IMR-90 (cell line): ENCODE results near the gene MTRFR. TPM values are rescaled to one million over a fixed set of nuclear protein-coding genes. Genes with fewer than 3 reads are reported as not detected.

Source experiments
- ATAC-seq: fragments of 200-7000 bp; cut with Tn5 transposase; 2 replicates; pipeline ENCODE4 v1.9.1; 2020; ENCODE audit warnings: low read depth, mild to moderate bottlenecking, moderate library complexity
- BruUV-seq: library from RNA; stranded (reverse); fragments of 400-500 nt; replicated peaks from 2 replicates; lab custom pipeline; 2021; lab: Mats Ljungman, UMichigan
- CTCF ChIA-PET: fragments of 300-600 bp; formaldehyde crosslinking; extraction: SDS; loops from one replicate; lab custom pipeline; 2021; ENCODE audit warnings: antibody characterized with exemption; lab: Yijun Ruan, JAX
- POLR2A ChIA-PET: fragments of 300-600 bp; sonication (Branson Sonifier 250); formaldehyde crosslinking; loops from one replicate; lab custom pipeline; 2022; ENCODE audit warnings: antibody characterized with exemption; ENCODE audit not compliant: unreplicated experiment; lab: Charles Lee
- DNase-seq: peaks from one replicate; pipeline ENCODE4 v3.0.0; 2013
- H2AFZ ChIP-seq: replicated peaks from 2 replicates; pipeline ENCODE3; 2013; ENCODE audit warnings: low read length, mild to moderate bottlenecking; ENCODE audit not compliant: poor library complexity
- H2AK5ac ChIP-seq: 2 replicates; pipeline ENCODE4 v1.6.1; 2013; ENCODE audit warnings: low read depth, low read length, inconsistent platforms
- H2AK9ac ChIP-seq: replicated peaks from 2 replicates; pipeline ENCODE3; 2013; ENCODE audit warnings: mild to moderate bottlenecking, low read depth, low read length, moderate library complexity; ENCODE audit not compliant: poor library complexity
- H2BK120ac ChIP-seq: 2 replicates; pipeline ENCODE4 v1.6.1; 2013; ENCODE audit warnings: low read depth, low read length, inconsistent platforms
- H2BK15ac ChIP-seq: 3 replicates; pipeline ENCODE4 v1.6.1; 2013; ENCODE audit warnings: low read depth, low read length, inconsistent platforms
- H2BK20ac ChIP-seq: 2 replicates; pipeline ENCODE4 v1.6.1; 2013; ENCODE audit warnings: low read depth, mild to moderate bottlenecking, inconsistent platforms, low read length, moderate library complexity
- H2BK5ac ChIP-seq: 2 replicates; pipeline ENCODE4 v1.6.1; 2013; ENCODE audit warnings: mild to moderate bottlenecking, low read depth, low read length, inconsistent platforms; ENCODE audit not compliant: poor library complexity, severe bottlenecking
- H3K14ac ChIP-seq: replicated peaks from 2 replicates; pipeline ENCODE4 v1.6.1; 2013; ENCODE audit warnings: low read depth, low read length, inconsistent platforms
- H3K18ac ChIP-seq: 2 replicates; pipeline ENCODE4 v1.6.1; 2013; ENCODE audit warnings: low read depth, low read length, control low read depth
- H3K23ac ChIP-seq: 2 replicates; pipeline ENCODE4 v1.6.1; 2013; ENCODE audit warnings: low read depth, low read length, inconsistent platforms
- H3K27ac ChIP-seq: 2 replicates; pipeline ENCODE4 v1.5.1; 2013; ENCODE audit warnings: mild to moderate bottlenecking, control low read depth, low read length; ENCODE audit not compliant: insufficient read depth
- H3K27me3 ChIP-seq: 2 replicates; pipeline ENCODE4 v1.6.1; 2013; ENCODE audit warnings: low read length; ENCODE audit not compliant: control insufficient read depth, insufficient read depth
- H3K36me3 ChIP-seq: 2 replicates; pipeline ENCODE4 v1.6.1; 2013; ENCODE audit warnings: low read length, mixed read lengths; ENCODE audit not compliant: control insufficient read depth, insufficient read depth
- H3K4ac ChIP-seq: 2 replicates; pipeline ENCODE4 v1.6.1; 2013; ENCODE audit warnings: low read depth, low read length, inconsistent platforms
- H3K4me1 ChIP-seq: 2 replicates; pipeline ENCODE4 v1.6.1; 2013; ENCODE audit warnings: low read length, mixed read lengths; ENCODE audit not compliant: control insufficient read depth, insufficient read depth
- H3K4me2 ChIP-seq: 2 replicates; pipeline ENCODE4 v1.6.1; 2013; ENCODE audit warnings: low read depth, mild to moderate bottlenecking, control low read depth, low read length, moderate library complexity
- H3K4me3 ChIP-seq: 2 replicates; pipeline ENCODE4 v1.5.1; 2013; ENCODE audit warnings: low read depth, mild to moderate bottlenecking, control low read depth, low read length, moderate library complexity; ENCODE audit not compliant: insufficient read depth
- H3K56ac ChIP-seq: 2 replicates; pipeline ENCODE4 v1.6.1; 2013; ENCODE audit warnings: low read length, inconsistent platforms; ENCODE audit not compliant: insufficient read depth; ENCODE audit errors: extremely low read depth
- H3K79me1 ChIP-seq, 2 experiments: 2 replicates each; pipeline ENCODE4 v1.6.1; 2013; ENCODE audit warnings: low read length in 2 of 2, inconsistent platforms in 1 of 2, low read depth in 1 of 2
- H3K9ac ChIP-seq: 2 replicates; pipeline ENCODE4 v1.6.1; 2013; ENCODE audit warnings: low read depth, low read length, control low read depth
- H3K9me1 ChIP-seq: 2 replicates; pipeline ENCODE4 v1.6.1; 2013; ENCODE audit warnings: low read length, inconsistent platforms; ENCODE audit not compliant: insufficient read depth
- H3K9me3 ChIP-seq: 2 replicates; pipeline ENCODE4 v1.6.1; 2013; ENCODE audit warnings: low read length; ENCODE audit not compliant: control insufficient read depth, insufficient read depth
- H4K20me1 ChIP-seq: 2 replicates; pipeline ENCODE4 v1.6.1; 2013; ENCODE audit warnings: low read length, inconsistent platforms; ENCODE audit not compliant: insufficient read depth
- H4K5ac ChIP-seq: 2 replicates; pipeline ENCODE4 v1.6.1; 2013; ENCODE audit warnings: mild to moderate bottlenecking, low read depth, low read length, control low read depth
- H4K8ac ChIP-seq, 2 experiments: 2 replicates each; pipeline ENCODE4 v1.6.1; 2013; ENCODE audit warnings: low read depth in 2 of 2, low read length in 2 of 2, control low read depth in 1 of 2, inconsistent platforms in 1 of 2
- H4K91ac ChIP-seq: 2 replicates; pipeline ENCODE4 v1.6.1; 2013; ENCODE audit warnings: low read depth, low read length, inconsistent platforms; ENCODE audit not compliant: insufficient read depth
- CEBPB ChIP-seq: IDR thresholded peaks from 2 replicates; pipeline ENCODE4 v1.6.1; 2012; ENCODE audit warnings: low read depth, low read length, improper control_type of control experiment
- CHD1 ChIP-seq: IDR thresholded peaks from 2 replicates; pipeline ENCODE4 v1.6.1; 2012; ENCODE audit warnings: low read depth, low read length, improper control_type of control experiment
- FOS ChIP-seq: fragments of 150-350 bp; IDR thresholded peaks from 2 replicates; pipeline ENCODE4 v1.6.1; 2016; ENCODE audit warnings: low read depth, low read length
- MXI1 ChIP-seq: IDR thresholded peaks from 2 replicates; pipeline ENCODE4 v1.6.1; 2012; ENCODE audit warnings: low read depth, mild to moderate bottlenecking, low read length, moderate library complexity, borderline replicate concordance
- NFE2L2 ChIP-seq: fragments of 150-350 bp; IDR thresholded peaks from 2 replicates; pipeline ENCODE4 v1.6.1; 2016; ENCODE audit warnings: low read depth, mild to moderate bottlenecking, low read length
- POLR2A ChIP-seq: IDR thresholded peaks from 2 replicates; pipeline ENCODE4 v1.6.1; 2012; ENCODE audit warnings: mild to moderate bottlenecking, low read depth, low read length
- RAD21 ChIP-seq: IDR thresholded peaks from 2 replicates; pipeline ENCODE4 v1.6.1; 2012; ENCODE audit warnings: low read length, improper control_type of control experiment
- RCOR1 ChIP-seq: IDR thresholded peaks from 2 replicates; pipeline ENCODE4 v1.6.1; 2012; ENCODE audit warnings: mild to moderate bottlenecking, low read length, improper control_type of control experiment; ENCODE audit not compliant: insufficient replicate concordance
- RFX5 ChIP-seq: IDR thresholded peaks from 2 replicates; pipeline ENCODE4 v1.8.0; 2012; ENCODE audit warnings: low read depth, mild to moderate bottlenecking, low read length, moderate library complexity
- SMC3 ChIP-seq: fragments of 150-350 bp; IDR thresholded peaks from 2 replicates; pipeline ENCODE4 v1.6.1; 2016; ENCODE audit warnings: low read depth, mild to moderate bottlenecking, antibody characterized with exemption, low read length, moderate library complexity
- WGBS, 2 experiments: methylation state at CpG; one replicate each; pipeline versions ENCODE4 v1.1.5 to v1.1.7; 2013; ENCODE audit warnings: missing lambda C conversion rate in 2 of 2; ENCODE audit not compliant: insufficient read length in 1 of 2; ENCODE audit errors: extremely low coverage in 2 of 2; 5-methylcytosine and 5-hydroxymethylcytosine counted together
- dilution Hi-C: fragments of 300-500 bp; cut with HindIII; formaldehyde crosslinking; loops from one replicate; pipeline ENCODE4 v1.14.3; 2018; ENCODE audit warnings: low sequenced_read_pairs; ENCODE audit not compliant: unreplicated experiment
- in situ Hi-C: fragments of 300-500 bp; cut with MboI; formaldehyde crosslinking; loops from 3 replicates; pipeline ENCODE4 v1.14.3; 2019; ENCODE audit warnings: low sequenced_read_pairs, inconsistent platforms, mixed read lengths
- intact Hi-C: fragments of 100-400 bp; cut with micrococcal nuclease; formaldehyde crosslinking; loops from 2 replicates; pipeline ENCODE4 v1.10.0; 2022
- polyA plus RNA-seq, 3 experiments: library from polyadenylated mRNA; depleted of rRNA; stranded (reverse); fragments of >200 nt; gene quantifications; 2 replicates each; pipeline ENCODE4 v1.2.3, GENCODE V29; 2012; ENCODE audit warnings: low replicate concordance in 1 of 3
- total RNA-seq: library from RNA; depleted of rRNA; stranded (reverse); fragments of >200 nt; gene quantifications from 2 replicates; pipeline ENCODE4 v1.2.3, GENCODE V29; 2012
- TF ChIP-seq, protein P1 (sequence below): fragments of 150-350 bp; IDR thresholded peaks from 2 replicates; pipeline ENCODE4 v1.6.1; 2016; ENCODE audit warnings: low read depth, mild to moderate bottlenecking, low read length, moderate library complexity, borderline replicate concordance
- TF ChIP-seq, protein P2 (sequence below): conservative IDR thresholded peaks from 2 replicates; pipeline ENCODE4 v1.5.1; 2012; ENCODE audit warnings: mild to moderate bottlenecking, low read depth, low read length, improper control_type of control experiment

The MTRFR gene
- total and polyA plus RNA-seq, 2 of the 4 experiments (the other 2 are of a cell fraction) = 8.6 to 10.2 TPM

DNA sequence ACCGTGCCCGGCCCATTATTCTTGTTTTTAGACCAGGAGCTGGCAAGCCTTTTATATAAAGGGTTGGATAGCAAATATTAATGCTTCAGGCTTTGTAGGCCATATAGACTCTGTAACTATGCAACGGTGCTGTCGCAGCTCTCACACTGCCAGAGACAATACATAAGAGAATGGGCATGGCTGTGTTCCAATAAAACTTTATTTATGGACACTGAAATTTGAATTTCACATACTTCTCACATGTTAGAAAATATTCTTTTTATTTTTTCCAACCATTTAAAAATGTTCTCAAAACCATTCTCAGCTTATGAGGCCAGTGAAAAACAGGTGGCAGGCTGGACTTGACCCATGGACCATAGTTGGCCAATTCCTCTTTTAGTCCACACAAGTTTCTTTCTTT, 51.4 kb downstream of the MTRFR start:
- no peak overlapping the region for H3K56ac ChIP-seq

More for the DNA sequence above, 51.4 kb downstream of the MTRFR start:
- Histone ChIP-seq H4K20me1 (no peaks in the 10 kb centered on the region), H3K4ac (no peak overlapping the region), H3K23ac (no peak overlapping the region), H3K36me3 (peaks cover 5% of the 10 kb centered on the region; the same call in 1 of the 2 replicates), H3K27me3 (no peaks in the 10 kb centered on the region), H3K27ac (no peak overlapping the region), H2AK9ac (no peak overlapping the region), H4K8ac (no peak overlapping the region), H3K9ac (no peak overlapping the region), H3K18ac (no peak overlapping the region), H4K5ac (no peak overlapping the region), H3K14ac (no peak overlapping the region), H3K4me3 (no peak overlapping the region), H3K79me1 (no peaks in the 10 kb centered on the region), H2BK5ac (no peak overlapping the region), H3K9me3 (no peaks in the 10 kb centered on the region), H2BK120ac (no peak overlapping the region), H4K91ac (no peak overlapping the region), H3K9me1 (no peaks in the 10 kb centered on the region), H2BK15ac (no peak overlapping the region), H2BK20ac (no peak overlapping the region), H2AFZ (no peak overlapping the region), H3K4me2 (no peak overlapping the region), H2AK5ac (no peak overlapping the region), H3K4me1 (no peaks in the 10 kb centered on the region)
- ATAC-seq (no peak), DNase-seq (no peak)
- no CpG with 5 or more reads among the region's 4 CpGs for WGBS, 2 experiments
- dilution Hi-C loops = no loop called here
- intact Hi-C loops = no loop called here
- in situ Hi-C loops = no loop called here
- no peak for TF ChIP-seq FOS
- no peak for TF ChIP-seq RCOR1
- TF ChIP-seq SMC3 = no peak
- TF ChIP-seq, protein P1, sequence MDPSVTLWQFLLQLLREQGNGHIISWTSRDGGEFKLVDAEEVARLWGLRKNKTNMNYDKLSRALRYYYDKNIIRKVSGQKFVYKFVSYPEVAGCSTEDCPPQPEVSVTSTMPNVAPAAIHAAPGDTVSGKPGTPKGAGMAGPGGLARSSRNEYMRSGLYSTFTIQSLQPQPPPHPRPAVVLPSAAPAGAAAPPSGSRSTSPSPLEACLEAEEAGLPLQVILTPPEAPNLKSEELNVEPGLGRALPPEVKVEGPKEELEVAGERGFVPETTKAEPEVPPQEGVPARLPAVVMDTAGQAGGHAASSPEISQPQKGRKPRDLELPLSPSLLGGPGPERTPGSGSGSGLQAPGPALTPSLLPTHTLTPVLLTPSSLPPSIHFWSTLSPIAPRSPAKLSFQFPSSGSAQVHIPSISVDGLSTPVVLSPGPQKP = no peak
- TF ChIP-seq, protein P2, sequence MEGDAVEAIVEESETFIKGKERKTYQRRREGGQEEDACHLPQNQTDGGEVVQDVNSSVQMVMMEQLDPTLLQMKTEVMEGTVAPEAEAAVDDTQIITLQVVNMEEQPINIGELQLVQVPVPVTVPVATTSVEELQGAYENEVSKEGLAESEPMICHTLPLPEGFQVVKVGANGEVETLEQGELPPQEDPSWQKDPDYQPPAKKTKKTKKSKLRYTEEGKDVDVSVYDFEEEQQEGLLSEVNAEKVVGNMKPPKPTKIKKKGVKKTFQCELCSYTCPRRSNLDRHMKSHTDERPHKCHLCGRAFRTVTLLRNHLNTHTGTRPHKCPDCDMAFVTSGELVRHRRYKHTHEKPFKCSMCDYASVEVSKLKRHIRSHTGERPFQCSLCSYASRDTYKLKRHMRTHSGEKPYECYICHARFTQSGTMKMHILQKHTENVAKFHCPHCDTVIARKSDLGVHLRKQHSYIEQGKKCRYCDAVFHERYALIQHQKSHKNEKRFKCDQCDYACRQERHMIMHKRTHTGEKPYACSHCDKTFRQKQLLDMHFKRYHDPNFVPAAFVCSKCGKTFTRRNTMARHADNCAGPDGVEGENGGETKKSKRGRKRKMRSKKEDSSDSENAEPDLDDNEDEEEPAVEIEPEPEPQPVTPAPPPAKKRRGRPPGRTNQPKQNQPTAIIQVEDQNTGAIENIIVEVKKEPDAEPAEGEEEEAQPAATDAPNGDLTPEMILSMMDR = no peak
- no peak for TF ChIP-seq RAD21
- no peak for TF ChIP-seq RFX5
- no peak for TF ChIP-seq CEBPB
- TF ChIP-seq NFE2L2 = no peak
- TF ChIP-seq CHD1 = no peak
- no peak for TF ChIP-seq MXI1
- TF ChIP-seq POLR2A = no peak
- ChIA-PET POLR2A (no interaction called here), CTCF (no interaction called here)
- BruUV-seq = no TSS peak
